ENCODE results near the gene PARP2.

Gene PARP2

DNA sequence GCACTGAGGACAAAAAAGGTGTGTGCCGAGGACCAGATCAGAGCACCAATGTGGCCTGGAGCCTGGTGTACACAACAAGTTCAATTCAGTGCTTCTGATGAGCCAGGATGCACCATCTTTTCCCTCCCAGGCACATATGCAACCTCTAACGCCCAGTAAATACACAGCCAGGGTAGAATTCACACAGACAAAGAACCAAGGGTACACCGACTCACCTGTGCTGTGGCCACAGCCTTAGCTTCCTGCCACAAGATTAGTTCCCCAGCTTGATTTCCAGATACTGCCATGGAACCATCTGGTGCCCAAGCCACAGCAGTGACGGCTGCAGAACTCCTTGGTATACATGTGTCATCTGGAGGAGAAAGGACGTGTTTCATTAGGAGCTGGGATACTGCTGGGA, 29.4 kb downstream of the PARP2 start:
- H3K4me3 ChIP-seq (ENCODE audit: low read length) = no peak overlapping the region
- no peak overlapping the region for H2AFZ ChIP-seq (ENCODE audit: low read length)
- no peaks in the 10 kb centered on the region for H3K27me3 ChIP-seq (replicated peaks; ENCODE audit: insufficient read depth, low read length)
- no peaks in the 10 kb centered on the region for H3K79me2 ChIP-seq (ENCODE audit: low read length)
- no peak overlapping the region for H3K9ac ChIP-seq (ENCODE audit: low read length)
- no peaks in the 10 kb centered on the region for H3K4me1 ChIP-seq (ENCODE audit: low read length)
- no peak overlapping the region for H3K27ac ChIP-seq (ENCODE audit: low read length)
- no peaks in the 10 kb centered on the region for H4K20me1 ChIP-seq (ENCODE audit: insufficient read depth, low read length)
- no peaks in the 10 kb centered on the region for H3F3A ChIP-seq (ENCODE audit: insufficient read depth, low read length)
- H3K9me2 ChIP-seq (replicated peaks; ENCODE audit: insufficient read depth, low read length) = no peaks in the 10 kb centered on the region
- no peak overlapping the region for H3K4me2 ChIP-seq (ENCODE audit: low read depth, low read length)
- H3K36me3 ChIP-seq (replicated peaks; ENCODE audit: insufficient read depth, low read length) = no peaks in the 10 kb centered on the region
- DNase-seq = no peak
- no peaks in the 10 kb centered on the region for H3K9me3 ChIP-seq (replicated peaks; ENCODE audit: insufficient read depth, low read length)
- no peak for TF ChIP-seq CTCF (IDR thresholded peaks at IDR 0.05; ENCODE audit: low read length)
- no peak for TF ChIP-seq EZH2phosphoT487 (IDR thresholded peaks at IDR 0.05; ENCODE audit: low read length)
- TF ChIP-seq EZH2 (optimal IDR thresholded peaks at IDR 0.05; ENCODE audit: low read depth, low read length) = no peak

- no peak overlapping the region for H3K9ac ChIP-seq (ENCODE audit: low read length)
Measured at GRCh38 chr14:20375471-20375870, 32.0 kb downstream of the PARP2 start.

DNA sequence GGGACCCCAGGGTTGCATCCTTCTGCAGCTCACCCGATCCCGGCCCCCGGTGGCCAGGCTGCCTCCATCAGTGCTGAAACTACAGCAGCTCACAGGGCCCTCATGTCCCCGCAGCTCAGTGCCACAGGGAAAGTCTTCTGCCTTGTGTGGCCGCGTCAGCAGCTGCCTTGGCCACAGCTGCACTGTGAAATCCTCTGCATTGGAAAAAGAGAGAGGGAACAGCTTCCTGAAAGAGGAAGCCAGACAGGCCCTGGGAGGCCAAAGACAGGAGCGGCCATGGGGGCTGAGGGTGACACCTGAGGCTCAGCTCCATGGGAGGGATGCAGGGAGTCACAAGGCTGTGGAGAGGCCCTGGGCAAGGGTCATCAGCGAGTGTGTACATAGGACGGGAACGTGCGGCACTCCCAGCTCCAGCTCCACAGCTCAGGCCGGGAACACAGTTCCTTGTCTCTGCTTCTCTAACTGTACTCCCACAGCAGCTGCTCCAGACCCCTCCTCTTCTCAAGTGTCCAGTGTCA, 32.7 kb downstream of the PARP2 start:
- Histone ChIP-seq H3K9me2 (replicated peaks; ENCODE audit: insufficient read depth, low read length) (no peaks in the 10 kb centered on the region), H3K27me3 (replicated peaks; ENCODE audit: insufficient read depth, low read length) (no peaks in the 10 kb centered on the region), H4K20me1 (ENCODE audit: insufficient read depth, low read length) (no peaks in the 10 kb centered on the region), H3K36me3 (replicated peaks; ENCODE audit: insufficient read depth, low read length) (no peaks in the 10 kb centered on the region), H2AFZ (ENCODE audit: low read length) (no peak overlapping the region), H3K27ac (ENCODE audit: low read length) (no peak overlapping the region), H3K9me3 (replicated peaks; ENCODE audit: insufficient read depth, low read length) (no peaks in the 10 kb centered on the region), H3F3A (ENCODE audit: insufficient read depth, low read length) (no peaks in the 10 kb centered on the region), H3K9ac (ENCODE audit: low read length) (no peak overlapping the region), H3K4me2 (ENCODE audit: low read depth, low read length) (no peak overlapping the region), H3K4me1 (ENCODE audit: low read length) (no peaks in the 10 kb centered on the region), H3K79me2 (ENCODE audit: low read length) (no peaks in the 10 kb centered on the region), H3K4me3 (ENCODE audit: low read length) (no peak overlapping the region)
- TF ChIP-seq EZH2 (optimal IDR thresholded peaks at IDR 0.05; ENCODE audit: low read depth, low read length) (no peak), EZH2phosphoT487 (IDR thresholded peaks at IDR 0.05; ENCODE audit: low read length) (no peak), CTCF (IDR thresholded peaks at IDR 0.05; ENCODE audit: low read length) (no peak)
- no peak for DNase-seq

More at GRCh38 chr14:20375471-20375870, 32.0 kb downstream of the PARP2 start:
- H4K20me1 ChIP-seq (ENCODE audit: insufficient read depth, low read length) = no peaks in the 10 kb centered on the region
- H3K9me2 ChIP-seq (replicated peaks; ENCODE audit: insufficient read depth, low read length) = no peaks in the 10 kb centered on the region
- TF ChIP-seq EZH2phosphoT487 (IDR thresholded peaks at IDR 0.05; ENCODE audit: low read length) (no peak), CTCF (IDR thresholded peaks at IDR 0.05; ENCODE audit: low read length) (no peak), EZH2 (optimal IDR thresholded peaks at IDR 0.05; ENCODE audit: low read depth, low read length) (no peak)
- H3K4me3 ChIP-seq (ENCODE audit: low read length) = no peak overlapping the region
- no peaks in the 10 kb centered on the region for H3K79me2 ChIP-seq (ENCODE audit: low read length)
- no peaks in the 10 kb centered on the region for H3K9me3 ChIP-seq (replicated peaks; ENCODE audit: insufficient read depth, low read length)
- no peaks in the 10 kb centered on the region for H3K4me1 ChIP-seq (ENCODE audit: low read length)
- no peak for DNase-seq
- H3K27ac ChIP-seq (ENCODE audit: low read length) = no peak overlapping the region
- H3K36me3 ChIP-seq (replicated peaks; ENCODE audit: insufficient read depth, low read length) = no peaks in the 10 kb centered on the region
- H3K27me3 ChIP-seq (replicated peaks; ENCODE audit: insufficient read depth, low read length) = no peaks in the 10 kb centered on the region
- H3F3A ChIP-seq (ENCODE audit: insufficient read depth, low read length) = no peaks in the 10 kb centered on the region
- H2AFZ ChIP-seq (ENCODE audit: low read length) = no peak overlapping the region
- H3K4me2 ChIP-seq (ENCODE audit: low read depth, low read length) = no peak overlapping the region
